MV-4-11 (cell line): ENCODE measurements around the gene SH3RF2.
"Not testable (repeated sequence)": the region's sequence is repeated elsewhere in the genome, so short reads cannot be mapped to it uniquely, and the experiment has no call there.

ENCODE experiments used
- DNase-seq: peaks from one replicate; lab custom pipeline; 2025; lab: John Stamatoyannopoulos, UW

Gene SH3RF2

GRCh38 chr5:145979270-145980223 is 43.2 kb downstream of the SH3RF2 start:
- no peak for DNase-seq

GRCh38 chr5:145980259-145980658 is 43.9 kb downstream of the SH3RF2 start:
- DNase-seq: no peak

GRCh38 chr5:145980718-145981117 is 44.3 kb downstream of the SH3RF2 start:
- DNase-seq: no peak

GRCh38 chr5:145981589-145982571 is 45.5 kb downstream of the SH3RF2 start:
- DNase-seq: peak; percentile 31

- no peak for DNase-seq
These were observed 46.4 kb downstream of the SH3RF2 start for GRCh38 chr5:145982572-145983318.

- no peak for DNase-seq
These were observed 47.1 kb downstream of the SH3RF2 start for GRCh38 chr5:145983446-145983845.

- peak; percentile 96 for DNase-seq
These were observed 47.7 kb downstream of the SH3RF2 start for GRCh38 chr5:145984072-145984471.

- no peak for DNase-seq
These were observed 51.5 kb downstream of the SH3RF2 start for GRCh38 chr5:145987856-145988255.

GRCh38 chr5:145988993-145989392 is 52.6 kb downstream of the SH3RF2 start:
- no peak for DNase-seq

- no peak for DNase-seq
These were observed 53.0 kb downstream of the SH3RF2 start for GRCh38 chr5:145989428-145989827.

- no peak for DNase-seq
These were observed 53.8 kb downstream of the SH3RF2 start for GRCh38 chr5:145990170-145990569.

- DNase-seq: no peak
These were observed 54.7 kb downstream of the SH3RF2 start for GRCh38 chr5:145991044-145991575.

GRCh38 chr5:145993538-145993937 is 57.2 kb downstream of the SH3RF2 start:
- not testable (repeated sequence) for DNase-seq

GRCh38 chr5:145996135-145996534 is 59.8 kb downstream of the SH3RF2 start:
- DNase-seq: peak; percentile 81

- no peak for DNase-seq
These were observed 62.8 kb downstream of the SH3RF2 start for GRCh38 chr5:145999208-145999607.

GRCh38 chr5:146000072-146000471 is 63.7 kb downstream of the SH3RF2 start:
- no peak for DNase-seq

- no peak for DNase-seq
These were observed 65.3 kb downstream of the SH3RF2 start for GRCh38 chr5:146001544-146002190.

GRCh38 chr5:146002491-146002890 is 66.1 kb downstream of the SH3RF2 start:
- no peak for DNase-seq

- no peak for DNase-seq
These were observed 67.5 kb downstream of the SH3RF2 start for GRCh38 chr5:146003852-146004251.

GRCh38 chr5:146005264-146005663 is 68.9 kb downstream of the SH3RF2 start:
- DNase-seq: no peak

- DNase-seq: no peak
These were observed 69.3 kb downstream of the SH3RF2 start for GRCh38 chr5:146005723-146006122.
